Activated naive CD4-positive, alpha-beta T cell treated with anti-CD3 and anti-CD28 coated beads, Interleukin-2, amount 50 U/mL, for 24 hours (primary cell): ENCODE measurements around the gene LRTM2.

Source experiments
- H3K27ac Mint-ChIP-seq: one replicate; pipeline ENCODE4 v1.8.0; 2021; ENCODE audit warnings: mild to moderate bottlenecking, mixed read lengths
- H3K27me3 Mint-ChIP-seq: one replicate; pipeline ENCODE4 v1.8.0; 2021; ENCODE audit warnings: mixed read lengths
- H3K36me3 Mint-ChIP-seq: one replicate; pipeline ENCODE4 v1.8.0; 2021; ENCODE audit warnings: mixed read lengths
- H3K4me1 Mint-ChIP-seq: one replicate; pipeline ENCODE4 v1.8.0; 2021; ENCODE audit warnings: mixed read lengths
- H3K4me3 Mint-ChIP-seq: one replicate; pipeline ENCODE4 v1.8.0; 2021; ENCODE audit warnings: mild to moderate bottlenecking, mixed read lengths
- H3K9me3 Mint-ChIP-seq: one replicate; pipeline ENCODE4 v1.8.0; 2021; ENCODE audit warnings: mixed read lengths

The LRTM2 gene

GRCh38 chr12:1839956-1840951, 19.9 kb downstream of the LRTM2 start:
- peaks cover 1% of the 10 kb centered on the region for H3K27me3 Mint-ChIP-seq
- no peak overlapping the region for H3K4me3 Mint-ChIP-seq
- no peaks in the 10 kb centered on the region for H3K4me1 Mint-ChIP-seq
- H3K27ac Mint-ChIP-seq = no peak overlapping the region
- no peaks in the 10 kb centered on the region for H3K9me3 Mint-ChIP-seq
- no peaks in the 10 kb centered on the region for H3K36me3 Mint-ChIP-seq

- H3K27ac Mint-ChIP-seq = no peak overlapping the region
- H3K27me3 Mint-ChIP-seq = peaks cover 1% of the 10 kb centered on the region
- no peaks in the 10 kb centered on the region for H3K36me3 Mint-ChIP-seq
- H3K9me3 Mint-ChIP-seq = no peaks in the 10 kb centered on the region
- H3K4me3 Mint-ChIP-seq = no peak overlapping the region
- no peaks in the 10 kb centered on the region for H3K4me1 Mint-ChIP-seq
Observed at GRCh38 chr12:1840981-1841425, 20.6 kb downstream of the LRTM2 start.

GRCh38 chr12:1841586-1842182, 21.3 kb downstream of the LRTM2 start:
- no peak overlapping the region for H3K4me3 Mint-ChIP-seq
- peaks cover 1% of the 10 kb centered on the region for H3K27me3 Mint-ChIP-seq
- no peaks in the 10 kb centered on the region for H3K36me3 Mint-ChIP-seq
- H3K9me3 Mint-ChIP-seq = no peaks in the 10 kb centered on the region
- H3K27ac Mint-ChIP-seq = no peak overlapping the region
- no peaks in the 10 kb centered on the region for H3K4me1 Mint-ChIP-seq

- H3K4me1 Mint-ChIP-seq = no peaks in the 10 kb centered on the region
- no peak overlapping the region for H3K4me3 Mint-ChIP-seq
- H3K27me3 Mint-ChIP-seq = peaks cover 1% of the 10 kb centered on the region
- H3K36me3 Mint-ChIP-seq = no peaks in the 10 kb centered on the region
- H3K27ac Mint-ChIP-seq = no peak overlapping the region
- no peaks in the 10 kb centered on the region for H3K9me3 Mint-ChIP-seq
Observed at GRCh38 chr12:1842183-1842904, 22.0 kb downstream of the LRTM2 start.

- peaks cover 1% of the 10 kb centered on the region for H3K27me3 Mint-ChIP-seq
- H3K4me1 Mint-ChIP-seq = no peaks in the 10 kb centered on the region
- no peaks in the 10 kb centered on the region for H3K9me3 Mint-ChIP-seq
- H3K36me3 Mint-ChIP-seq = no peaks in the 10 kb centered on the region
- H3K4me3 Mint-ChIP-seq = no peak overlapping the region
- no peak overlapping the region for H3K27ac Mint-ChIP-seq
Observed at GRCh38 chr12:1842905-1843640, 22.7 kb downstream of the LRTM2 start.

GRCh38 chr12:1843641-1844005, 23.3 kb downstream of the LRTM2 start:
- no peaks in the 10 kb centered on the region for H3K4me1 Mint-ChIP-seq
- H3K36me3 Mint-ChIP-seq = no peaks in the 10 kb centered on the region
- no peak overlapping the region for H3K27ac Mint-ChIP-seq
- H3K27me3 Mint-ChIP-seq = peaks cover 1% of the 10 kb centered on the region
- no peaks in the 10 kb centered on the region for H3K9me3 Mint-ChIP-seq
- no peak overlapping the region for H3K4me3 Mint-ChIP-seq

- Mint-ChIP-seq H3K36me3 (no peaks in the 10 kb centered on the region), H3K4me3 (no peak overlapping the region), H3K27me3 (peaks cover 1% of the 10 kb centered on the region), H3K4me1 (no peaks in the 10 kb centered on the region), H3K27ac (no peak overlapping the region), H3K9me3 (no peaks in the 10 kb centered on the region)
Observed at GRCh38 chr12:1844223-1844622, 23.9 kb downstream of the LRTM2 start.

- Mint-ChIP-seq H3K27me3 (peaks cover 1% of the 10 kb centered on the region), H3K9me3 (no peaks in the 10 kb centered on the region), H3K4me3 (no peak overlapping the region)
Observed at GRCh38 chr12:1844661-1845409, 24.5 kb downstream of the LRTM2 start.

GRCh38 chr12:1845427-1845826, 25.1 kb downstream of the LRTM2 start:
- Mint-ChIP-seq H3K36me3 (no peaks in the 10 kb centered on the region), H3K4me3 (no peak overlapping the region), H3K27me3 (peaks cover 1% of the 10 kb centered on the region), H3K4me1 (no peaks in the 10 kb centered on the region), H3K9me3 (no peaks in the 10 kb centered on the region), H3K27ac (no peak overlapping the region)

More at GRCh38 chr12:1844661-1845409, 24.5 kb downstream of the LRTM2 start:
- H3K4me1 Mint-ChIP-seq = no peaks in the 10 kb centered on the region
- H3K27ac Mint-ChIP-seq = no peak overlapping the region
- no peaks in the 10 kb centered on the region for H3K36me3 Mint-ChIP-seq

- Mint-ChIP-seq H3K4me1 (no peaks in the 10 kb centered on the region), H3K9me3 (no peaks in the 10 kb centered on the region), H3K27me3 (peaks cover 1% of the 10 kb centered on the region), H3K4me3 (no peak overlapping the region), H3K36me3 (no peaks in the 10 kb centered on the region), H3K27ac (no peak overlapping the region)
Observed at GRCh38 chr12:1845886-1846285, 25.5 kb downstream of the LRTM2 start.

- Mint-ChIP-seq H3K4me3 (no peak overlapping the region), H3K4me1 (no peaks in the 10 kb centered on the region), H3K27me3 (peaks cover 1% of the 10 kb centered on the region), H3K36me3 (no peaks in the 10 kb centered on the region), H3K27ac (no peak overlapping the region), H3K9me3 (no peaks in the 10 kb centered on the region)
Observed at GRCh38 chr12:1846421-1847405, 26.3 kb downstream of the LRTM2 start.

- Mint-ChIP-seq H3K4me1 (no peaks in the 10 kb centered on the region), H3K27ac (no peak overlapping the region), H3K9me3 (no peaks in the 10 kb centered on the region), H3K4me3 (no peak overlapping the region), H3K36me3 (no peaks in the 10 kb centered on the region), H3K27me3 (peaks cover 1% of the 10 kb centered on the region)
Observed at GRCh38 chr12:1847411-1847810, 27.0 kb downstream of the LRTM2 start.

GRCh38 chr12:1848146-1848545, 27.8 kb downstream of the LRTM2 start:
- H3K9me3 Mint-ChIP-seq = no peaks in the 10 kb centered on the region
- H3K27ac Mint-ChIP-seq = no peak overlapping the region
- H3K4me1 Mint-ChIP-seq = no peaks in the 10 kb centered on the region
- H3K36me3 Mint-ChIP-seq = no peaks in the 10 kb centered on the region
- peaks cover 1% of the 10 kb centered on the region for H3K27me3 Mint-ChIP-seq
- no peak overlapping the region for H3K4me3 Mint-ChIP-seq

GRCh38 chr12:1848745-1849144, 28.4 kb downstream of the LRTM2 start:
- H3K4me3 Mint-ChIP-seq = no peak overlapping the region

More at GRCh38 chr12:1848745-1849144, 28.4 kb downstream of the LRTM2 start:
- Mint-ChIP-seq H3K27me3 (peaks cover 1% of the 10 kb centered on the region), H3K27ac (no peak overlapping the region), H3K9me3 (no peaks in the 10 kb centered on the region), H3K36me3 (no peaks in the 10 kb centered on the region), H3K4me1 (no peaks in the 10 kb centered on the region)
